GM06990 (cell line): ENCODE data around the gene ZNF462.

Experiments
- DNase-seq: peaks from one replicate; pipeline ENCODE4 v3.0.0-alpha.2; 2011; ENCODE audit not compliant: insufficient read length; ENCODE audit errors: extremely low read depth
- H3K27me3 ChIP-seq: replicated peaks from 2 replicates; pipeline ENCODE4 v1.6.0; 2011; ENCODE audit warnings: low read length; ENCODE audit not compliant: control insufficient read depth, insufficient read depth
- H3K36me3 ChIP-seq: 2 replicates; pipeline ENCODE4 v1.5.1; 2011; ENCODE audit warnings: low read length; ENCODE audit not compliant: control insufficient read depth, insufficient read depth
- H3K4me3 ChIP-seq: replicated peaks from 2 replicates; pipeline ENCODE4 v1.5.1; 2011; ENCODE audit warnings: low read depth, mild to moderate bottlenecking, control low read depth, low read length
- CTCF ChIP-seq: IDR thresholded peaks from 2 replicates; pipeline ENCODE4 v1.5.1; 2011; ENCODE audit warnings: low read length, control low read depth, mild to moderate bottlenecking, inconsistent platforms; ENCODE audit not compliant: insufficient read depth, poor library complexity, severe bottlenecking

The ZNF462 gene

GRCh38 chr9:106994463-106994862 is 131.5 kb downstream of the ZNF462 start:
- no peaks in the 10 kb centered on the region for H3K36me3 ChIP-seq

GRCh38 chr9:107000218-107000617 is 137.3 kb downstream of the ZNF462 start:
- Histone ChIP-seq H3K4me3 (no peak overlapping the region), H3K27me3 (no peaks in the 10 kb centered on the region), H3K36me3 (no peaks in the 10 kb centered on the region)
- no peak for DNase-seq
- TF ChIP-seq CTCF = no peak

More at GRCh38 chr9:106994463-106994862, 131.5 kb downstream of the ZNF462 start:
- no peak overlapping the region for H3K4me3 ChIP-seq
- DNase-seq = no peak
- no peaks in the 10 kb centered on the region for H3K27me3 ChIP-seq
- no peak for TF ChIP-seq CTCF

- no peak for DNase-seq
- Histone ChIP-seq H3K36me3 (no peaks in the 10 kb centered on the region), H3K27me3 (no peaks in the 10 kb centered on the region), H3K4me3 (no peak overlapping the region)
- no peak for TF ChIP-seq CTCF
Observed at GRCh38 chr9:107005201-107005600, 142.2 kb downstream of the ZNF462 start.

- TF ChIP-seq CTCF = no peak
- no peaks in the 10 kb centered on the region for H3K36me3 ChIP-seq
Observed at GRCh38 chr9:107007402-107007801, 144.4 kb downstream of the ZNF462 start.

GRCh38 chr9:107008011-107008410 is 145.0 kb downstream of the ZNF462 start:
- Histone ChIP-seq H3K4me3 (no peak overlapping the region), H3K27me3 (no peaks in the 10 kb centered on the region), H3K36me3 (no peaks in the 10 kb centered on the region)
- TF ChIP-seq CTCF = no peak
- no peak for DNase-seq

More at GRCh38 chr9:107007402-107007801, 144.4 kb downstream of the ZNF462 start:
- no peak overlapping the region for H3K4me3 ChIP-seq
- H3K27me3 ChIP-seq = no peaks in the 10 kb centered on the region
- no peak for DNase-seq

- H3K4me3 ChIP-seq = no peak overlapping the region
- DNase-seq = no peak
- no peaks in the 10 kb centered on the region for H3K27me3 ChIP-seq
- no peak for TF ChIP-seq CTCF
- no peaks in the 10 kb centered on the region for H3K36me3 ChIP-seq
Observed at GRCh38 chr9:107008447-107008846, 145.5 kb downstream of the ZNF462 start.
